ENCODE results near the gene CRABP2.

CRABP2 gene

GRCh38 chr1:156652992-156653355 lies 52.4 kb downstream of the CRABP2 start:
- Mint-ChIP-seq H3K27me3 (peaks cover 89 to 98% of the 10 kb centered on the region in 2 donors), H3K9me3 (no peaks in the 10 kb centered on the region), H3K36me3 (ENCODE audit: insufficient read depth) (peaks cover 3% of the 10 kb centered on the region), H3K27ac (no peak overlapping the region), H3K4me1 (ENCODE audit: low read depth in 2 of 2) (peaks cover 14 to 15% of the 10 kb centered on the region in 2 donors), H3K4me3 (no peak overlapping the region)
- DNase-seq, result no peak
- no peak for ATAC-seq (replicated peaks)

- Mint-ChIP-seq H3K4me3 (no peak overlapping the region), H3K36me3 (ENCODE audit: insufficient read depth) (no peaks in the 10 kb centered on the region), H3K27me3 (peaks cover 92 to 100% of the 10 kb centered on the region in 2 donors), H3K4me1 (ENCODE audit: low read depth in 2 of 2) (peaks cover 8 to 9% of the 10 kb centered on the region in 2 donors), H3K27ac (no peak overlapping the region), H3K9me3 (no peaks in the 10 kb centered on the region)
- ATAC-seq (replicated peaks) (no peak), DNase-seq (no peak)
Observed at GRCh38 chr1:156652131-156652991, 53.0 kb downstream of the CRABP2 start.

All from effector memory CD8-positive, alpha-beta T cell (primary cell).